ES-I3 (cell line): ENCODE data around the gene WWTR1.

Source experiments
- H3K36me3 ChIP-seq: 2 replicates; pipeline ENCODE4 v1.6.1; 2013; ENCODE audit warnings: mild to moderate bottlenecking, low read length, control low read depth, moderate library complexity; ENCODE audit not compliant: insufficient read depth
- H3K4me1 ChIP-seq: 2 replicates; pipeline ENCODE4 v1.6.1; 2013; ENCODE audit warnings: mild to moderate bottlenecking, control low read depth, low read length; ENCODE audit not compliant: insufficient read depth
- H3K9ac ChIP-seq: 2 replicates; pipeline ENCODE4 v1.6.1; 2013; ENCODE audit warnings: low read depth, mild to moderate bottlenecking, low read length, moderate library complexity
- H3K9me3 ChIP-seq: 2 replicates; pipeline ENCODE4 v1.6.1; 2013; ENCODE audit warnings: mild to moderate bottlenecking, low read length, moderate library complexity; ENCODE audit not compliant: control insufficient read depth, insufficient read depth

Gene WWTR1

GRCh38 chr3:149542375-149543312, 115.2 kb downstream of the WWTR1 start:
- Histone ChIP-seq H3K9ac (no peak overlapping the region), H3K36me3 (no peaks in the 10 kb centered on the region), H3K4me1 (peaks cover 7% of the 10 kb centered on the region), H3K9me3 (no peaks in the 10 kb centered on the region)

GRCh38 chr3:149541091-149541491, 116.7 kb downstream of the WWTR1 start:
- Histone ChIP-seq H3K4me1 (peaks cover 16% of the 10 kb centered on the region), H3K9ac (no peak overlapping the region), H3K9me3 (no peaks in the 10 kb centered on the region), H3K36me3 (no peaks in the 10 kb centered on the region)

DNA sequence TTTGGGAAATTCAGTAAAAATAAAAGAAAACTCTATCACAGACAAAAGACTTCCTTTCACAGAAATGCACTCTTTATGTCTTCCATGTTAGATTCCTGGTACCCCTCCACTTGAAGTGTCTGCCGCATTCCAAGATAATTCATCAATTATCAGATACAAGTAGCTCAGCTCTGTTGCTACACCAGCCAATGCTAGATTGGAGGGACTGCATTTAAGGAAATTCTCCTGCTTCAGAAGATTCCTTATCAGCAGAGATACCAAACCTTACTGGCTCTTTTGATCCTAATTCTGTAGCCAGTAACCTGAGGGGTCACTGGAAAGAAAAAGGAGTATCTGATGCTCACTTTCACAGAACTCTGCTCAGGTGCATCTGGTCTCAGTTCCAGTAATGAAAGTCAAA, 119.5 kb downstream of the WWTR1 start:
- H3K4me1 ChIP-seq, result peaks cover 29% of the 10 kb centered on the region

GRCh38 chr3:149536429-149536828, 121.4 kb downstream of the WWTR1 start:
- no peaks in the 10 kb centered on the region for H3K9me3 ChIP-seq
- H3K36me3 ChIP-seq, result 0 out of 2 replicates have a peak, but pooled peaks cover 3% of the 10 kb centered on the region
- peaks cover 22% of the 10 kb centered on the region for H3K4me1 ChIP-seq
- H3K9ac ChIP-seq, result no peak overlapping the region

More for the DNA sequence above, 119.5 kb downstream of the WWTR1 start:
- Histone ChIP-seq H3K9me3 (no peaks in the 10 kb centered on the region), H3K36me3 (0 out of 2 replicates have a peak, but pooled peaks cover 3% of the 10 kb centered on the region), H3K9ac (no peak overlapping the region)

GRCh38 chr3:149535333-149535685, 122.5 kb downstream of the WWTR1 start:
- Histone ChIP-seq H3K9me3 (no peaks in the 10 kb centered on the region), H3K9ac (no peak overlapping the region), H3K4me1 (peaks cover 22% of the 10 kb centered on the region)

DNA sequence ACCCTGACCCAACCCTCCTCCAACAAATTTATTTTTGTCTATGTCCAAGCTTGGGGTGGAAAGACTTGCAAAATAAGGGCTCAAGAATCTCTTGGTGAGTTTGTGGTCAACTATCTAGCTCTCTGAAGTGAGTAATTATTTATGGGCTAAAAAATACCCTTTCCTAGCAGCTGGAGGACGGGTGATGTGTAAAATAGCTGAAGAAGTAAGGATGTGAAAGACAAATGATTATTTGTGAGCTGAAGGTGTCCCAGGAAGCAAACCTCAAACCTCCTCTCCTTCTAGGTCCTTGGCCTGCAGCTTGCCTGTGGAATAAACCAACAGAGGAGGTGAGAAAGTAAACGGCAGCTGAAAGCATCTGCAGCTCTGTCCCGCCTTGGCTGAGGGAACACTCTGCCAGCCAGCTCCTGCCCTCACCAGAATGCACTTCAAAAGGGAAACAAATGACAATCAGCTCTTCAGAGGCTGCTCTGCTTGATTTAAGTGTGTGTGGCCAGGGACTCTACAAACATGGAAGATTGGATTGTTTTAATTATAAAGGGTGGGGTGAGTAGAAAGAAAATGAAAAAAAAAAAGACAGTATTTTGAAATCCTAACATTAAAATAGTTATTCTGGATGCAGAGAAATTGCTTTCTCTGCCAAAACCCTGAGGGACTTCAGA, 123.0 kb downstream of the WWTR1 start:
- Histone ChIP-seq H3K9ac (no peak overlapping the region), H3K9me3 (no peaks in the 10 kb centered on the region), H3K36me3 (0 out of 2 replicates have a peak, but pooled peaks cover 3% of the 10 kb centered on the region), H3K4me1 (peaks cover 22% of the 10 kb centered on the region)

More at GRCh38 chr3:149535333-149535685, 122.5 kb downstream of the WWTR1 start:
- H3K36me3 ChIP-seq, result 0 out of 2 replicates have a peak, but pooled peaks cover 3% of the 10 kb centered on the region

- H3K36me3 ChIP-seq, result 0 out of 2 replicates have a peak, but pooled peaks cover 3% of the 10 kb centered on the region
- peaks cover 22% of the 10 kb centered on the region for H3K4me1 ChIP-seq
- H3K9me3 ChIP-seq, result no peaks in the 10 kb centered on the region
- no peak overlapping the region for H3K9ac ChIP-seq
Measured at GRCh38 chr3:149534082-149534481, 123.7 kb downstream of the WWTR1 start.

DNA sequence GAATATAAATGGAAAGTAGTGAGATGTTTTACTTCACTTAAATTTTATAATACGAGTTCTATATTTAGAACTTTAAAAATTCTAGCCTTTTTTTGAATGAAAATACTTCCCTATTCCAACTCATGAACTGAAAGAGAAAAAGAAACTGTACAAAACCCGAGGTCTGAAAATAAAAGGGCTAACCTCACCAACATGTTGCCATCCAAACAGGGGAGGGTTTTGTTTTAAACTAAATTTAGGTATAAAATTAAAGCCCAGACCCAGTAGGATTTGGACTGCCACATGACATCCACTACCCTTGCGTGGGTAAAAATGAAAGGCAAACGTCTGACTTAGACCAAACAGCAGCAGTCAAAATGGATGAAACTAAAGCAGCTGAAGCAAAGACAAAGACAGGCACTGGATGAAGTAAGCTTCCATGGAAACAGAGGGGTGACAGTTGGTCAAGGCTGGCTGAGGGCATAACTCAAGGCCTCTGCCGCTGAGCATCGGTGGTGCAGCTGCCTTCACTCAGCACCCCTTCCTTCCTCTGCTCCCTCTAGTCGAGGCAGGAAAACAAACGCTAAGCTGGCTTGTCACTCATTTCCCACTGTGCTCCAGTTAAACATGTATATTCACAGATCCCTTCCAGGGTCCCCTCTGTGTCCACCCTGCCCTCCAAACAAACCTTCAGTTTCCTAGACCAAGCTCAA, 125.2 kb downstream of the WWTR1 start:
- H3K9ac ChIP-seq, result no peak overlapping the region
- 0 out of 2 replicates have a peak, but pooled peaks cover 3% of the 10 kb centered on the region for H3K36me3 ChIP-seq
- H3K4me1 ChIP-seq, result peaks cover 27% of the 10 kb centered on the region
- H3K9me3 ChIP-seq, result no peaks in the 10 kb centered on the region

DNA sequence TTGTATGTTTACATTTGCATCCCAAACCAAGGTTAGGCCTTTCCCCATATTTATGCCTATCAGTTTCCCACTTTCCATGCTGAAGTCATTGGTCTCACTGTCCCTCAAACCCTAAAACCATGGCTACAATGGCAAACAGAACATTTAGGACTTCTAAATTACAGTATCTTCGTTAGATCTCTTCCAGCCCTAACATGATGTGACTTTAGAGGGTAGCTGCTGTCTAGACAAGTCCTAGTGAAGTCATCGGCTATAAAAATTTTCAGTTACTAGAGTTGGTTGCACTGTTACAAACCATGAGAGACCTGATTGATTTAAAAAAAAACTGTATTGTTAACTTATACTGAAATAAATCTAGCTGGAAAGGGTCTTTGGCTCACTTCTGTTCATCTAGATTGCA, 128.7 kb downstream of the WWTR1 start:
- Histone ChIP-seq H3K9ac (no peak overlapping the region), H3K36me3 (no peaks in the 10 kb centered on the region), H3K4me1 (peaks cover 5% of the 10 kb centered on the region; the same call in 1 of the 2 replicates), H3K9me3 (no peaks in the 10 kb centered on the region)

DNA sequence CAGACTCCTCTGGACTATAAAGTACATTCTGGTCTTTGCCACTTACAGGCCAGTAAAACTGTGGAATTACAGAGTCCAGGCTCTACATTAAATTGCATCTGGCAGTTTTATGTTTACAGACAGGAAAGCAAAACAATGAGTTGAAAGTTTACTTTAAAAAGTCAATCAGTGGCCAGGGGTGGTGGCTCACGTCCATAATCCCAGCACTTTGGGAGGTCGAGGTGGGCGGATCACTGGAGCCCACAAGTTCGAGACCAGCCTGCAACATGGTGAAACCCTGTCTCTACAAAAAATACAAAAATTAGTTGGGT, 129.5 kb downstream of the WWTR1 start:
- no peaks in the 10 kb centered on the region for H3K9me3 ChIP-seq
- no peak overlapping the region for H3K9ac ChIP-seq
- H3K4me1 ChIP-seq, result peaks cover 5% of the 10 kb centered on the region; the same call in 1 of the 2 replicates
- H3K36me3 ChIP-seq, result no peaks in the 10 kb centered on the region

DNA sequence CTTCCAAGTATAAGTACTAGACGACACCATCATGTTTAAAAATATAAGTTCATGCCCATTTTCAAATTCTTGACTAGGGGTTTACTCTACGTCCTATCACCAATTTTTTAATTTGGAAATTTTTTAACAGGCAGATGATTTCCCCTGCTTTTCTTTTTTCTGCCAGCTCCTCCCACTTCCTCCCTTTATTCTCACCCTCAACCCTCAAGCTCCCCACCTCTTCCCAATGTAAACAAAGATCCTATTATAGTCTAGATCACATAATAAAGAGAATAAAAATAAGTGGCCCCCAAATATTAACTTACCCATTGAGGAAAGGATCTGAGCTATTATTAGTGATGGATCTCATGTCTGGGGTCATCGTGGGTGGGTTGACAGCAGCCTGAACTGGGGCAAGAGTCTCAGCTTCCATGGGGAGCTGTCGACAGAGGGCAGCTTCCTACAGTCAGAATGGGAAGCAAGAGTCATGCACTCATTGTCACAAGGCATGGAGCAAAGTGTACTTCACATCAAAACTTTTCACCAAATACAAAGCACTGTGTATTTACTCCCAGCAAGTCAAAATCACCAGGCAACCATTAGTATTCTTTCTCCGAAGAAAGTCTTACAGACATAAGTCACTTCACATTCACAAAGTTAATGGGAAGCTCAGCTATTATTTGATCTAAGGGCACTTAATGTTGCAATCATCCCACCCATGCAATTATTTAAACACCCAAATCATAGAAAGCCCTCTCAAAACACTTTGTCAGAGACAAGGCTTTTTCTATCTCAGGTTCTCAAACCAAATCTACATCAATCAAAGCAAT, 130.1 kb downstream of the WWTR1 start:
- H3K36me3 ChIP-seq, result no peaks in the 10 kb centered on the region
- H3K4me1 ChIP-seq, result peaks cover 5% of the 10 kb centered on the region; the same call in 1 of the 2 replicates
- no peak overlapping the region for H3K9ac ChIP-seq
- H3K9me3 ChIP-seq, result no peaks in the 10 kb centered on the region

DNA sequence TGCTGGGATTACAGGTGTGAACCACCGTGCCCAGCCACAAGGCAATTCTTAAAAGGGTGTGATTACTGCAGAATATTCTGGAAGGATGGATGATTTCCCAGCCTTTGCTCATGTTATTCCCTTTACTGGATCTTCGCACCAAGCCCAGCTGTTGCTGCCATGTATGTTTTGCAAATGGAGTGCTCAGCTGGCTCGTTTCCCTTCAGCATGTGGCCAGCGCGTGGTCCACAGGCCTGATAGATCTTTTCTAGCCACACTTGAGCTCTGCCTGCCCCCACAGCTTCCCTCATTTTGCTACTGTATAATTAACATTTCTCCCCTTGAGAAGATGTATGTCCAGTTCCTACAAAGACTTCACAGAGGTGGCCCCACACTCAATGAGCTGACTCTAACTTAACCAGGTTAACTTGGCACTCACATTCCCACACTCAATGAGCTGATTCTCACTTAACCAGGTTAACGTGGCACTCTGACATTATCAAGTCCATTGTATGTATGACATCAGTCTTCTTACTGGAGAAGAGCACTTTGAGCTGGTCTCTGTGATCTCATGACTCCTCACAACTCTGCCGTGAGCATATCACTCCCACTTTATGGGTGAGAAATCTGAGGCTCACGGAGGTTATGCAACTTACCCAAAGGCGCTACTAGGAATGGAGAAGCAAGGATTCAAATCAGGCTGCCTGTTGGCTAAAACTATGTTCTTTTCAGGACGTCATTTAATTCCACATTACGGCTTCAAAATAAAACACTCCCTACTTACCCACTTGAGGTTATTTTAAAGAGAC, 134.1 kb downstream of the WWTR1 start:
- Histone ChIP-seq H3K9ac (no peak overlapping the region), H3K4me1 (peaks cover 5% of the 10 kb centered on the region; the same call in 1 of the 2 replicates), H3K9me3 (no peaks in the 10 kb centered on the region), H3K36me3 (no peaks in the 10 kb centered on the region; the same call in 1 of the 2 replicates)

DNA sequence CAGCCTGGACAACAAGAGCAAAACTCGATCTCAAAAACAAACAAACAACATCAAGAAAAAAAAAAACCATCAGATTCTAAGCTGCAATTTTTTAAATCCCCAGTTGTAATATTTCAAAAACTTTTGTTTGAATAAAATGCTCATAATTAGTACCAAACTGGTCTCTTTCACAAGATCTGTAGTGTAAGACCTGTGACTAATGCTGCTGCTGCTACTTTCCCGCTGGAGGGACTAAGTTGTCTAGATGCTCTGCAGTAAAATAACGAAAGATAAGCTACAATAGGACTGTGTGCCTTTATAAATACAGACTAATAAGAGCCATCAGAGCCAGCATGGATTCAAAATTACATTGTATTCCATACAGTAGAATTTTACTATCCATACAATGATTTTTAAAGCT, 137.9 kb downstream of the WWTR1 start:
- Histone ChIP-seq H3K4me1 (no peaks in the 10 kb centered on the region), H3K9ac (no peak overlapping the region), H3K9me3 (no peaks in the 10 kb centered on the region), H3K36me3 (no peaks in the 10 kb centered on the region; the same call in 1 of the 2 replicates)
